ENCODE results near the gene GMPS.

- TF ChIP-seq CTCF (conservative IDR thresholded peaks at IDR 0.05; ENCODE audit: low read depth, low read length) (no peak), ELK1 (IDR thresholded peaks at IDR 0.05; ENCODE audit: borderline replicate concordance, low read depth, low read length) (no peak), BHLHE40 (IDR thresholded peaks at IDR 0.05; ENCODE audit: low read depth, low read length) (no peak), CEBPB (IDR thresholded peaks at IDR 0.05; ENCODE audit: low read depth, low read length) (no peak), USF2 (IDR thresholded peaks at IDR 0.05; ENCODE audit: low read depth, low read length) (no peak), SMC3 (IDR thresholded peaks at IDR 0.05; ENCODE audit: low read depth, low read length) (no peak), POLR2A (IDR thresholded peaks at IDR 0.05; ENCODE audit: low read depth, low read length) (no peak), MAZ (IDR thresholded peaks at IDR 0.05; ENCODE audit: borderline replicate concordance, low read depth, low read length) (no peak), MAFK (IDR thresholded peaks at IDR 0.05; ENCODE audit: low read depth, low read length) (no peak)
These were observed 19.5 kb downstream of the GMPS start for GRCh38 chr3:155889952-155890351.
